Fibroblast of the aortic adventitia (primary cell): ENCODE results near the gene PTGIR. TPM values are rescaled to one million over a fixed set of nuclear protein-coding genes. Genes with fewer than 3 reads are reported as not detected.

ENCODE experiments used
- DNase-seq: peaks from one replicate; pipeline ENCODE4 v3.0.0-alpha.2; 2010; ENCODE audit warnings: low read depth
- H3K4me3 ChIP-seq: 2 replicates; pipeline ENCODE4 v1.5.1; 2011; ENCODE audit warnings: low read depth, mild to moderate bottlenecking, control low read depth, low read length, moderate library complexity
- total RNA-seq: library from RNA; depleted of rRNA; stranded (reverse); fragments of >200 nt; gene quantifications from 2 replicates; pipeline ENCODE4 v1.2.3, GENCODE V29; 2012; ENCODE audit warnings: low replicate concordance
- TF ChIP-seq, protein P1 (sequence below): IDR thresholded peaks from 2 replicates; pipeline ENCODE4 v1.5.1; 2011; ENCODE audit warnings: mild to moderate bottlenecking, low read length, control low read depth, inconsistent platforms; ENCODE audit not compliant: insufficient read depth

Gene PTGIR
- total RNA-seq, 1 donor = 23.2 TPM

DNA sequence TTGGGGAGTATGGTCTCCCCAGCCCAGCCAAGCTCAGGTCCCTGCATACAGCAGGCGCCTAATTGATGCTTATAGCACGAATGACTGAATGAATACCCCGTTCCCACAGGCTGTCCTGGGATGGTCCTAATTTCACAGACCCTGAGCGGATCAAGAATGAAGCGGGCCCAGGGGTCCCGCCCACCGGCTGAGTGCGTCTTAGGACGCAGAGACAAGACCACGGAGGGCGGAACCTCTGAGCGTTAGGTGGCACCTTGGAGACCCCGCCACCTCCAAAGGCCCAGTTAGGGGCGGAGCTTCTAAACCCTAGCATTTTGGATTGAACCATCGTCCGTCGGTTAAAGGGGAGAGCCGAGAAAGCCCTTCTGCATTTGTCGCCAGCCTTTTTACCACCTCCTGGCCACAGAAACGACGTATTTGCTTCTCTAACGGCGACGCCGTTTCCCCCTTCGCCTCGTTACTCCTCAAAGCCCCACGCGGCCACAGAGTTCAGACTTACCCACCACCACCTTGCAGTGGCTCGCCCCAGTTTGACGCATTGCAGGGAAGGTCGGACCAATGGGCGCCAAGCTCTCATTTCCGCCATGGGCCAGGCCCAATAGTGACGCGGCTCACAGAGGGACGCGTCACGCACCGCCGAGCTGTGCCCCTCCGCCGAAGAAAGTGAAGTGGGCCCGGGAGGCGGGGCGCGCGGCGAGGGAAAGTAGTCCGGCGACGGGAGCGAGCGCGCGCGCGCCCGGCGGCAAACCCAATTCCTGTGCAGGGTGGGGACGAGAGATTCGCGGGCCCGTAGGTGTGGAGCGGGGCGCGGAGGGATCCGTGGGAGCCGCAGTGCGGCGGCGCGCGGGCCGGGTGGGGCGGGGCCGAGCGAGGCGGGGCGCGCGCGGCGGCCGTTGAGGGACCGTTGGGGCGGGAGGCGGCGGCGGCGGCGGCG is 24.2 kb downstream of the PTGIR start:
- TF ChIP-seq, protein P1, sequence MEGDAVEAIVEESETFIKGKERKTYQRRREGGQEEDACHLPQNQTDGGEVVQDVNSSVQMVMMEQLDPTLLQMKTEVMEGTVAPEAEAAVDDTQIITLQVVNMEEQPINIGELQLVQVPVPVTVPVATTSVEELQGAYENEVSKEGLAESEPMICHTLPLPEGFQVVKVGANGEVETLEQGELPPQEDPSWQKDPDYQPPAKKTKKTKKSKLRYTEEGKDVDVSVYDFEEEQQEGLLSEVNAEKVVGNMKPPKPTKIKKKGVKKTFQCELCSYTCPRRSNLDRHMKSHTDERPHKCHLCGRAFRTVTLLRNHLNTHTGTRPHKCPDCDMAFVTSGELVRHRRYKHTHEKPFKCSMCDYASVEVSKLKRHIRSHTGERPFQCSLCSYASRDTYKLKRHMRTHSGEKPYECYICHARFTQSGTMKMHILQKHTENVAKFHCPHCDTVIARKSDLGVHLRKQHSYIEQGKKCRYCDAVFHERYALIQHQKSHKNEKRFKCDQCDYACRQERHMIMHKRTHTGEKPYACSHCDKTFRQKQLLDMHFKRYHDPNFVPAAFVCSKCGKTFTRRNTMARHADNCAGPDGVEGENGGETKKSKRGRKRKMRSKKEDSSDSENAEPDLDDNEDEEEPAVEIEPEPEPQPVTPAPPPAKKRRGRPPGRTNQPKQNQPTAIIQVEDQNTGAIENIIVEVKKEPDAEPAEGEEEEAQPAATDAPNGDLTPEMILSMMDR = no peak
- H3K4me3 ChIP-seq = peak overlapping the region; percentile 94
- DNase-seq = peak; percentile 99

DNA sequence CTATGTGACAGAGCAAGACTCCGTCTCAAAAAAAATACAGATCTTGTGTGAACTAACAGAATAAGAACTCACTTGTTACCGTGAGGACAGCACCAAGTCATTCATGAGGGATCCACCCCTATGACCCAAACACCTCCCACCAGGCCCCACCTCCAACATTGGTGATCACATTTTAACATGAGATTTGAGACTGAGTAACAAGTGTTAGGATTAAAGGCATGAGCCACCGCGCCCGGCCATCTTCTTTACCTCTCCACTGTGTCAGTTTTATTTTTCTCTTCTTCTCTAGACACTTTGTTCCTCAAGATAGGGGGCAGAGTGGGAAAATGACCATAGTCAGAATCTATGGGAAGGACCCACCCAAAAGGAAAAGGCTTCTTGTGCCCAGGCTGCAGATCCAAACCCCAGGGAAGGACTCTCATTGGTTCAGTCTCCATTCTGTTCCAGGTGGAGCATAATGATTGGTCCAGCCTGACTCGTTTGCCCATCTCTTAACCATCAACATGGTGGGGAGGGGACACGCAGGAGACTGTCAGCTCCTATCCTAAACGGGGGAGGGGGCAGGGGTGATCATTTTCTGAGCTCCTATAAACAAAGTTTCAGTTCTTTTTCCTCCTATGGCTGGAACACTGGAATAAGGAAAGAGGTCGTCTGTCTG is 25.0 kb downstream of the PTGIR start:
- H3K4me3 ChIP-seq = peak overlapping the region; percentile 83
- no peak for DNase-seq
- TF ChIP-seq, protein P1 = no peak

DNA sequence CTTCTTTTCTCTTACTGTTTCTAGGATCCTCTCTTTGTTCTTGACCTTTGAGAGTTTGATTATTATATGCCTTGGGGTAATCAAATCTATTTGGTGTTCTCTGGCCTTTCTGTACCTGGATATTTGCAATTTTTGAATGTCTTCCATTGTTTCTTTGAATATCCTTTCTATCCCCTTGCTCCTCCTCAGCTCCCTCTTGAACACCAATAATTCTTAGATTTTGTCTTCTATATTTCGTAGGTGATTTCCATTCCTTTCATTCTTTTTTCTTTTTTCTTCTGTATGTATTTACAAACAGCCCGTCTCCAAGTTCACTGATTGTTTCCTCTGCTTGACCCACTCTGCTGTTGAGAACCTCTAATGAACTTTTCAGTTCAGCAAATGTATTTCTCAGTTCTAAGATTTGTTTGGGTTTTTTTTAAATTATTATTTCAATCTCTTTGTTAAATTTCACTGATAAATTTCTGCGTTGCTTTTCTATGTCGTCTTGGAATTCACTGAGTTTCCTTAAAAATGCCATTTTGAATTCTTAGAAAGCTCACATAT is 26.4 kb downstream of the PTGIR start:
- H3K4me3 ChIP-seq = no peak overlapping the region
- no peak for DNase-seq
- TF ChIP-seq, protein P1 = no peak

DNA sequence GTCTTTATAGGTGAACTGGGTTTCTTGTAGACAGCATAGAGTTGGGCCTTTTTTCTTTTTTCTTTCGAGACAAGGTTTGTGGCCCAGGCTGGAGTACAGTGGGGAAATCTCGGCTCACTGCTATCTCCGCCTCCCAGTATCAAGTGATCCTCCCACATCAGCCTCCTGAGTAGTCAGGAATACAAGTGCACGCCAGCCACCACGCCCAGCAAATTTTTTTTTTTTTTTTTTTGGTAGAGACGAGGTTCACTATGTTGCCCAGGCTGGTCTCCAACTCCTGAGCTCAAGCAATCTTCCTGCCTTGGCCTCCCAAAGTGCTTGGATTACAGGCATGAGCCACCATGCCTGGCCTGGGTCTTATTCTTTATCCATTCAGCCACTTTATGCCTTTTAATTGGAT is 28.9 kb downstream of the PTGIR start:
- TF ChIP-seq, protein P1 = no peak
- no peak for DNase-seq
- no peak overlapping the region for H3K4me3 ChIP-seq

DNA sequence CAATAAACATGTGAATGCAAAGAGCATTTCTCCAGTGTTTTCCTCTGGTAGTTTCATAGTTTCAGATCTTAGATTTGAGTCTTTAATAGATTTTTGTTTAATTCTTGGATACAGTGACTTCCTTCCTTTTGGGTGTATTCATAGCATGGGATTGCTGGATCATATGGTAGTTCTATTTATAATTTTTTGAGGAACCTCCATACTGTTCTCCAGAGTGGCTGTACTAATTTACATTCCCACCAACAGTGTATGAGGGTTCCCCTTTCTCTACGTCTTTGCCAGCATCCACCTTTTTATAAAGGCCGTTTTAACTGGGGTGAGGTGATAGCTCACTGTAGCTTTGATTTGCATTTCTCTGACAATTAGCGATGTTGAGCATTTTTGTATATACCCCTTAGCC is 33.0 kb downstream of the PTGIR start:
- TF ChIP-seq, protein P1 = no peak
- no peak overlapping the region for H3K4me3 ChIP-seq
- DNase-seq = no peak

DNA sequence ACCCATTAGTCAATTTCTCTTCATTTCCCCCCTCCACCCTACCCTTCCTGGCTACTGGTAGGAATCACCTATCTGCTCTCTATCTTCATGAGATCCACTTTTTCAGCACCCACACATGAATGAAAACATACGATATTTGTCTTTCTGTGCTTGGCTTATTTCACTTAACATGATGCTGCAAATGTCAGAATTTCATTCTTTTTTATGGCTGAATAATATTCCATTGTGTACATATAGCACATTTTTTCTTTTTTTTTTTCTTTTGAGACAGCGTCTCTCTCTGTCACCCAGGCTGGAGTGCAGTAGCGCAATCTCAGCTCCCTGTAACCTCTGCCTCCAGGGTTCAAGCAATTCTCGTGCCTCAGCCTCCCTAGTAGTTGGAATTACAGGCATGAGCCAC is 33.6 kb downstream of the PTGIR start:
- DNase-seq = no peak
- no peak overlapping the region for H3K4me3 ChIP-seq
- TF ChIP-seq, protein P1 = no peak
